ENCODE results near the gene FASTKD2.

The FASTKD2 gene

GRCh38 chr2:206728277-206729199, 36.9 kb upstream of the FASTKD2 start:
- no peak overlapping the region for H3K4me3 ChIP-seq (ENCODE audit: low read depth, low read length)
- TF ChIP-seq, protein P1, sequence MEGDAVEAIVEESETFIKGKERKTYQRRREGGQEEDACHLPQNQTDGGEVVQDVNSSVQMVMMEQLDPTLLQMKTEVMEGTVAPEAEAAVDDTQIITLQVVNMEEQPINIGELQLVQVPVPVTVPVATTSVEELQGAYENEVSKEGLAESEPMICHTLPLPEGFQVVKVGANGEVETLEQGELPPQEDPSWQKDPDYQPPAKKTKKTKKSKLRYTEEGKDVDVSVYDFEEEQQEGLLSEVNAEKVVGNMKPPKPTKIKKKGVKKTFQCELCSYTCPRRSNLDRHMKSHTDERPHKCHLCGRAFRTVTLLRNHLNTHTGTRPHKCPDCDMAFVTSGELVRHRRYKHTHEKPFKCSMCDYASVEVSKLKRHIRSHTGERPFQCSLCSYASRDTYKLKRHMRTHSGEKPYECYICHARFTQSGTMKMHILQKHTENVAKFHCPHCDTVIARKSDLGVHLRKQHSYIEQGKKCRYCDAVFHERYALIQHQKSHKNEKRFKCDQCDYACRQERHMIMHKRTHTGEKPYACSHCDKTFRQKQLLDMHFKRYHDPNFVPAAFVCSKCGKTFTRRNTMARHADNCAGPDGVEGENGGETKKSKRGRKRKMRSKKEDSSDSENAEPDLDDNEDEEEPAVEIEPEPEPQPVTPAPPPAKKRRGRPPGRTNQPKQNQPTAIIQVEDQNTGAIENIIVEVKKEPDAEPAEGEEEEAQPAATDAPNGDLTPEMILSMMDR (IDR thresholded peaks at IDR 0.05; ENCODE audit: low read depth, low read length) = no peak

DNA sequence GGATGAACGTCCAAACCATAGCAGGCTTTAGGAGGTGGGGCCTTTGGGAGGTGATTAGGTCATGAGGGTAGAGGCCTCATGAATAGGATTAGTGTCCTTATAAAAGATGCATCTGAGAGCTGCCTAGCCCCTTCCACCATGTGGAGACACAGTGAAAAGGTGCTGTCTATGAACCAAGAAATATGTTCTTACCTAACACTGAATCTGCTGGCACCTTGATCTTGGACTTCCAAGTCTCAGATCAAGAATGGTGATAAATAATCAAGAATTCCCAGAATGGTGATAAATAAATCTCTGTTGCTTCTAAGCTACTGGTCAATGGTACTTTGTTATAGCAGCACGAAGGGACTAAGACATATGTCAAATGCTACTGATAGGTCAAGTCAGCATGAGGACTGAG, 32.1 kb upstream of the FASTKD2 start:
- TF ChIP-seq, protein P1 (IDR thresholded peaks at IDR 0.05; ENCODE audit: low read depth, low read length) = no peak
- no peak overlapping the region for H3K4me3 ChIP-seq (ENCODE audit: low read depth, low read length)

- TF ChIP-seq, protein P1 (IDR thresholded peaks at IDR 0.05; ENCODE audit: low read depth, low read length) = no peak
- no peak overlapping the region for H3K4me3 ChIP-seq (ENCODE audit: low read depth, low read length)
Observed at GRCh38 chr2:206736935-206737334, 28.5 kb upstream of the FASTKD2 start.

DNA sequence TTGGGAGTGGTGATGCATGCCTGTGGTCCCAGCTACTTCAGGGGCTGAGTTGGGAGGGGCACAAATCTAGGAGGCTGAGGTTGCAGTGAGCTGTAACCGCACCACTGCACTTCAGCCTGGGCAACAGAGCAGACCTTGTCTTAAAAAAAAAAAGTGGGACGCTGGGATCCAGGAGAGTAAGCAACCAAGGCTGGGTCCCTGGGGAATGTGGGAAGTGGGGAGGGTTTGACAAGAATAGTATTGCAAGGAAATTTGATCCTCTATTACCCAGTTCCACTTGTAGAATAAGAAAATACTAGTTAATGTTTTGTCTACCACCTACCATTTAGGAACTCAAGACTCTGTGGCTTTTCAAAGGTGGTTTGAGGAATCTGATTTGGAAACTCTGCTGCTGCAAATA, 26.1 kb upstream of the FASTKD2 start:
- TF ChIP-seq, protein P1 (IDR thresholded peaks at IDR 0.05; ENCODE audit: low read depth, low read length) = no peak
- no peak overlapping the region for H3K4me3 ChIP-seq (ENCODE audit: low read depth, low read length)

DNA sequence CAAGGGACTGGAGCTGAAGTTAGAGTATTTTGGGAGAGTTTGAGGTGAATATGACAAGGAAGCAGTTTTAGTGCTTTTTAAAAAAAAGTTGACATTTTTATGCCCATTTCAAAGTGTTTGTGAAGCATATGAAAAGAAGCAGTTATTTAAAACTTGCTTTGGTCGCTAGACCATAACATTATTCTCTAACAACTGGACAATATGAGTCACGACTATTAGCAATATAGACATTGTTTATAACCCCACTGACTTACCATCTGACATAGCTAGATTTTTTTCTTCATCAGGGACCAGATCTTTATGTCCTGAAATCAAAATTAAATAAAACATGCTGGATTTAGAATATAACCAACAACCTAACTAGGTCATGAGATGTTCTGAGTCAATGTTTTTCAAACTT, 24.6 kb upstream of the FASTKD2 start:
- H3K4me3 ChIP-seq (ENCODE audit: low read depth, low read length) = no peak overlapping the region
- TF ChIP-seq, protein P1 (IDR thresholded peaks at IDR 0.05; ENCODE audit: low read depth, low read length) = no peak

GRCh38 chr2:206756816-206757215, 8.6 kb upstream of the FASTKD2 start:
- H3K4me3 ChIP-seq (ENCODE audit: low read depth, low read length) = no peak overlapping the region
- TF ChIP-seq, protein P1 (IDR thresholded peaks at IDR 0.05; ENCODE audit: low read depth, low read length) = no peak

DNA sequence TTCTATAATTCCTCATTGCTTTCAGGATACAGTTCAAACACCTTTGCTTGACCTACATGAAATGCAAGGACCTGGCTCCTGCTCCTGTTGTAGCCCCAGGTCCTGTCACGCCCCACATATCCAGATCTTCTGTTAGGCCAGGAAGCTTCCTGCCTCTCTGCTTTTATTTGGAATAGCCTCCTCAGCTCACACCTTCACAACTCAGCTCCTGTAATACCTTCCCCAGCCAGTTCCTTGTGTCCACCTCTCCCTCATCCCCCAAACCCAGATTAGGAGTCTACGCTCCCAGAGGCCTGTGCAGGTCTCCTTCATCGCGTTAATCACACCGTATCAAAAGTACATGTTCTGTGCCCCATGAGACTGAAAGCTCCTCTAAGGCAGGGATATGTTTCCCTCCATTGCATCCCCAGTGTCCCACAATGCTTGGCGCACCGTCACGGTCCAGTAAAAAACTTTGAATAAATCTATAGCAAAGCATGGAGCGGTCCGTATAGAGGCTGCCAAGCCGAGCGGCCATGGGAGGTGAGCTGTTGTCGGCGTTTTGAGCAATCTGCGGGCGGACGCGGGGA, 649 bp upstream of the FASTKD2 start:
- TF ChIP-seq, protein P1 (IDR thresholded peaks at IDR 0.05; ENCODE audit: low read depth, low read length) = no peak
- H3K4me3 ChIP-seq (ENCODE audit: low read depth, low read length) = peak overlapping the region; percentile 94
